ENCODE results near the gene SELENOM. TPM values are rescaled to one million over a fixed set of nuclear protein-coding genes. Genes with fewer than 3 reads are reported as not detected.

Gene SELENOM
- total and polyA plus RNA-seq, 2 of the 8 experiments (the other 6 are each of a cell fraction or from before 2014, with no cell fraction given): 22.7 to 40.0 TPM

DNA sequence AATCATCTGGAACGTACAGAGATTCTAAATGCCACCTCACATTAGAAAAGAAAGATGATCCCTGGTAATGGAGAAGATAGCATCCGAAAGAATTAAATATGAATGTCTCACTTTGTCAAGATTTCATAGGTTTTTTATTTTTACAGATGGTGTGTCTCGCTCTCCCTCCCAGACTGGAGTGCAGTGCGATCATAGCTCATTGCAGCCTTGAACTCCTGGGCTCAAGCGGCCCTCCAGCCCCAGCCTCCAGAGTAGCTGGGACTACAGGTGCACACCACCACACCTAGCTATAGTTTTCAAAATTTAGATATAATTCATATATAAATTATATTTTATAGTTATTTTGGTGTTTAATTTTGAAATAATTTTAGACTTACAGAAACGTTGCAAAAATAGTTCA lies 43.0 kb downstream of the SELENOM start:
- Histone ChIP-seq H2BK120ac (replicated peaks; ENCODE audit: low read depth, low read length) (no peak overlapping the region), H4K8ac (ENCODE audit: extremely low read depth, insufficient read depth, low read length) (no peak overlapping the region), H3K79me1 (ENCODE audit: low read depth, low read length) (no peaks in the 10 kb centered on the region), H4K20me1 (replicated peaks in 1 of 2; ENCODE audit: control insufficient read depth in 1 of 2, insufficient read depth in 2 of 2, low read length in 2 of 2) (no peaks in the 10 kb centered on the region), H3K27ac (ENCODE audit: low read depth, low read length) (no peak overlapping the region), H3K79me2 (ENCODE audit: control insufficient read depth in 1 of 2, insufficient read depth in 2 of 2, low read length in 2 of 2) (no peaks in the 10 kb centered on the region), H3K23me2 (ENCODE audit: low read depth, low read length) (no peaks in the 10 kb centered on the region), H3K27me3 (replicated peaks in 1 of 4; ENCODE audit: control insufficient read depth in 3 of 4, extremely low read depth in 1 of 4, insufficient read depth in 3 of 4, low read length in 3 of 4) (no peaks in the 10 kb centered on the region), H3K4me1 (replicated peaks in 1 of 4; ENCODE audit: control insufficient read depth in 3 of 4, insufficient read depth in 4 of 4, low read length in 3 of 4) (no peaks in the 10 kb centered on the region), H2BK15ac (ENCODE audit: low read length) (no peak overlapping the region), H3K18ac (ENCODE audit: extremely low read depth, low read length) (no peak overlapping the region), H4K5ac (ENCODE audit: insufficient read length, low read depth, low read length) (no peak overlapping the region), H2BK5ac (ENCODE audit: low read depth, low read length) (no peak overlapping the region), H4K91ac (replicated peaks; ENCODE audit: insufficient read length, low read length) (no peak overlapping the region), H2BK12ac (ENCODE audit: low read depth, low read length) (no peak overlapping the region), H3K56ac (replicated peaks; ENCODE audit: insufficient read length, low read depth, low read length) (no peak overlapping the region), H2AK5ac (ENCODE audit: low read depth, low read length) (no peak overlapping the region), H3K4me2 (ENCODE audit: insufficient read depth in 1 of 2, low read depth in 2 of 2, low read length in 2 of 2) (no peak overlapping the region), H3K14ac (ENCODE audit: insufficient read length) (no peak overlapping the region), H3K4ac (replicated peaks; ENCODE audit: insufficient read length, low read depth, low read length) (no peak overlapping the region), H3K9me3 (ENCODE audit: insufficient read depth in 2 of 2, low read depth in 1 of 2, low read length in 1 of 2) (no peaks in the 10 kb centered on the region), H2BK20ac (ENCODE audit: low read length) (no peak overlapping the region), H3K23ac (ENCODE audit: insufficient read length) (no peak overlapping the region), H3K9ac (replicated peaks in 1 of 4; ENCODE audit: extremely low read depth in 1 of 4, low read depth in 3 of 4, low read length in 3 of 4) (no peak overlapping the region), H3K4me3 (ENCODE audit: extremely low read depth in 1 of 4, insufficient read depth in 2 of 4, low read depth in 3 of 4, low read length in 4 of 4) (no peak overlapping the region; a peak in 1 of 8 replicates), H3K36me3 (ENCODE audit: control insufficient read depth in 2 of 4, insufficient read depth in 4 of 4, low read length in 3 of 4) (no peaks in the 10 kb centered on the region), H2AFZ (ENCODE audit: low read length) (peak overlapping the region; percentile 60)
- TF ChIP-seq RBBP5 (IDR thresholded peaks at IDR 0.05; ENCODE audit: borderline replicate concordance, low read depth, low read length) (no peak), SUZ12 (IDR thresholded peaks at IDR 0.05; ENCODE audit: low read length) (no peak), TCF12 (IDR thresholded peaks at IDR 0.05; ENCODE audit: low read depth, low read length) (no peak), TAF1 (IDR thresholded peaks at IDR 0.05; ENCODE audit: low read depth, low read length) (no peak), KDM5A (IDR thresholded peaks at IDR 0.05; ENCODE audit: low read length) (no peak), POLR2A (IDR thresholded peaks at IDR 0.05; ENCODE audit: control extremely low read depth in 1 of 2, low read depth in 2 of 2, low read length in 2 of 2) (no peak), ZNF274 (IDR thresholded peaks at IDR 0.05; ENCODE audit: borderline replicate concordance, extremely low read depth, low read length) (no peak)
- no peak for FAIRE-seq
- POLR2A ChIA-PET (ENCODE audit: partially characterized antibody): interaction anchor here (0.6 to 1.7 kb wide), 7 partner anchors 15 to 123 kb away, joined by 3 to 9 read pairs (median 4); partner anchors contain the start of genes MORC2, SMTN and TUG1
- CTCF ChIA-PET (ENCODE audit: partially characterized antibody): interaction anchor here (1.2 to 1.5 kb wide), 7 partner anchors 18 to 158 kb away, joined by 3 to 6 read pairs (median 3); no protein-coding TSS in a partner anchor
- no peak for DNase-seq (ENCODE audit: low read depth in 1 of 2, low spot score in 2 of 2)
- 86% methylated on average over 6 of the region's 6 CpGs; no CpG with 5 or more reads in 1 of the 2 experiments for WGBS, 2 experiments (ENCODE audit: extremely low coverage in 1 of 2, insufficient coverage in 1 of 2, insufficient read length in 1 of 2, insufficient replicate concordance in 2 of 2, low coverage in 1 of 2, low lambda C conversion rate in 2 of 2, missing lambda C conversion rate in 1 of 2)
